ENCODE data around the gene BANP.
"Not testable (repeated sequence)": the region's sequence is repeated elsewhere in the genome, so short reads cannot be mapped to it uniquely, and the experiment has no call there.

BANP gene, protein sequence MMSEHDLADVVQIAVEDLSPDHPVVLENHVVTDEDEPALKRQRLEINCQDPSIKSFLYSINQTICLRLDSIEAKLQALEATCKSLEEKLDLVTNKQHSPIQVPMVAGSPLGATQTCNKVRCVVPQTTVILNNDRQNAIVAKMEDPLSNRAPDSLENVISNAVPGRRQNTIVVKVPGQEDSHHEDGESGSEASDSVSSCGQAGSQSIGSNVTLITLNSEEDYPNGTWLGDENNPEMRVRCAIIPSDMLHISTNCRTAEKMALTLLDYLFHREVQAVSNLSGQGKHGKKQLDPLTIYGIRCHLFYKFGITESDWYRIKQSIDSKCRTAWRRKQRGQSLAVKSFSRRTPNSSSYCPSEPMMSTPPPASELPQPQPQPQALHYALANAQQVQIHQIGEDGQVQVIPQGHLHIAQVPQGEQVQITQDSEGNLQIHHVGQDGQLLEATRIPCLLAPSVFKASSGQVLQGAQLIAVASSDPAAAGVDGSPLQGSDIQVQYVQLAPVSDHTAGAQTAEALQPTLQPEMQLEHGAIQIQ
- total RNA-seq: 24.0 to 51.7 reads per million in 2 experiments

- DNase-seq (ENCODE audit: low read depth): peak; percentile 96
Measured at GRCh38 chr16:87950765-87951551, at the start of gene BANP. Gene BANP (plus strand): TSS chr16:87951434. CDS start chr16:87975116, 23,682 bp downstream.

DNA sequence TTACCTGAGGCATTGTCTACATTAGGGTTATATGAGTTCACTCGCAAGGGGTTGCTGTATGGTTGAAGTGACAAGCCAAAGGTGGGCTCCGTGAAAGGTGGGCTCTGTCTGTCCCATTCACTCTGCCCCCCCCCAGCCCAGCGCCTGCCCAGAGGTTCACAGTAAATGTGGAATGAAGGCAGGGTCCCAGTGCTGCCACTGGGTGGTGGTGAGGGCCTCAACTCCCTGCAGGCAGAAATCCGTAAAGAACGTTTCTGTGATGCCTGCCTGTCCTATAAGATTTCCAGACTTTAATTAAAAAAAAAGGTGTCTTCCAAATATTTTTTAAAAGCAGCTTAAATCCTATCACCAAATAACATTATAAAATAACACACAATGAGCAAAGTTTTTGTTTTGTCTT is 46.3 kb upstream of the BANP start:
- DNase-seq (ENCODE audit: low read depth): not testable (repeated sequence)

DNA sequence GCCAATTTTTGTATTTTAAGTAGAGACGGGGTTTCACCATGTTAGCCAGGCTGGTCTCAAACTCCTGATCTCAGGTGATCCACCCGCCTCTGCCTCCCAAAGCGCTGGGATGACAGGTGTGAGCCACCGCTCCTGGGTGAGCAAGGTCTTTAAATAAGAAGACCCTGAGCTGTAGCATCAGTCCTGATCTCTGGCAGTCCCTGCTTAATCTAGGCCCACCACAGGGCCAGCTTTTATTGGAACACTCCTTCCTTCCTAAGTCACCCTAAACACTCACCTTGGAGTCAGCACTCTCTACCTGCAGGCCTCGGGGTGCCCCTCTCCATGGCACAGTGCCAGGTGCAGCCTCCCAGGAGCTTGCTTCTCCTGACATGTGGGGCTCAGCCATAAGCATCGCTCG is 45.7 kb upstream of the BANP start:
- not testable (repeated sequence) for DNase-seq (ENCODE audit: low read depth)

GRCh38 chr16:87908101-87908500 is 43.1 kb upstream of the BANP start:
- not testable (repeated sequence) for DNase-seq (ENCODE audit: low read depth)

GRCh38 chr16:87909203-87909935 is 41.9 kb upstream of the BANP start:
- DNase-seq (ENCODE audit: low read depth): peak; percentile 67

DNA sequence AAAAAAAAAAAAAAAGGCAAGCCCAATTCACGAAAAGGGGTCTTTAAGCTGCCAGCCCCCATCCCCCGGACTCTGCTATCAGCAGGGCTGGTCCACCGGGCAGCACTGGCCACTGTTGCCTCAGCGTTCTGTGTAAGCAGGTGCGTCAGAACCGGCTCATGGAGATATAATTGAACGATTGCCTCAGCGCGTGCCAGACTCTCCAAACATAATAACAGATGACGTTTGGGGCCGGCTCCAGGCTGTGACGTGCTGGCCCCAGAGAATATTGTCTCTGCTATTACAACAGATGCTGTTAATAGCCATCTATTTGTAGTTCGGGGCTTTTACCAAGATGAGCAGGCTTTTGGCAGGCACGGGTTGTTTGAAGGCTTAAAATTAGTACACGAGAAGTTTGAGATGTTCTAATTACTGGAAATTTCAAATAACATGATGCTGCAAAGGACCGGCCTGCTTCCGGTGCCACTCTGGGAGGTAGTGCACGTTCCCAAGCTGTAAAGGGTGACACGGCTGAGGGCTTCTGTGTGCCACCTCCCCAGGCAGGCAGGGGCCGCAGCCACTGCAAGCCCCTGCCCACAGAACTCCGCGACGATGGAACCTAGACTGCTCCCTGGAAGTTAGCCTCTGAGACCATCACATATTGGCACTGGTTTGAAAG is 40.0 kb upstream of the BANP start:
- not testable (repeated sequence) for DNase-seq (ENCODE audit: low read depth)

- DNase-seq (ENCODE audit: low read depth): not testable (repeated sequence)
Measured at GRCh38 chr16:87912691-87913090, 38.5 kb upstream of the BANP start.

- DNase-seq (ENCODE audit: low read depth): not testable (repeated sequence)
Measured at GRCh38 chr16:87914021-87914725, 37.1 kb upstream of the BANP start.

DNA sequence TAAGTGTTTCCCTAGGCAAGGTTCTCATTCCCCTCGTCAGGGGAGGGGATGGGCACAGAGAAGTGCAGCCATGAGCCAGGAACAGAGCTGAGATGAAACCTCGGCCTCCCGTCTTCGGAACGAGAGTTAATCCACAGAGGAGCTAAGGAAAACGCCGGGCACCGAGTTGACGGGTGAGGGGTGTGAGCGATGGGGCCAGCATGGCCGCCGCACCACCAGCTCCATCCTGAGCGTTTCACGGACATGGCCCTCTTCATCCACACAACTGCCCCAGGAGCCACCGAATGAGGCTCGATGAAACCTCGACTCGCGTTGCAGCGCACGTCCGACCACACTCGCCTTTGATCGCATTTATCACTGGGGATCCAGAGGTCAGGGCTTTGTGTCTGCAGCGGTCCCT is 36.4 kb upstream of the BANP start:
- no peak for DNase-seq (ENCODE audit: low read depth)

DNA sequence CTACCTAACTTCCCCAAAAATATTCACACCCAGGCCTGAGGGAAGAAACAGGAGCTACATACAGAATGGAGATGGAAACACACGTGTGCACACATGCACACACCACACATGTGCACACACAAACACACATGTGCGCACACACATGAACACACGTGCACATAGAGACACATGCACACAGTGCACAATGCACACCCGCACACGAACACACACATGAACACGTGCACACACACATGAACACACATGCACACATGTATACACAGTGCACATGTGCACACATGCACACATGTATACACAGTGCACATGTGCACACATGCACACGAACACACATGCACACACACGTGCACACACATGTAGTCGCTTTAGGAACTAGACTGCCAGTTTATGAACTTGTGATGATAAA is 33.7 kb upstream of the BANP start:
- no peak for DNase-seq (ENCODE audit: low read depth)

DNA sequence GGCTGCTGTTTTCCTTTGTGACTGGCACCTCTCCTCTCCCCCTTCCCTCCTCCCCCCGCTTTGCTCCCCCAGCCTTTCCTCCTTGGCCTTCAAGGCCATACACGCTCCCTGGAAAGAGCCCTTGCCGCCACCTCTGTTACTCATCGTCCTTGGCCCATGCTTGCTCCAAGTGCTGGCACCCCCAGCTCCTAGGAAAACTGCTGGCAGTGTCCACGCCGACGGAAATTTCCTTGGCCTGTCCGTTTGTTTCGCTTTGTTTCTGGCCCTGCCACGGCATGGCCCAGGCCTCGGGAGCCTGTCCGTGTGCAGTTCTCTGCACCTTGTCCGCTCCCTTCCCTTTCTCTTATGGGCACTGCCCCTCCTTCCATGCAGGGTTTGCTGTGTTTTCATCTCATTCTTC is 32.9 kb upstream of the BANP start:
- DNase-seq (ENCODE audit: low read depth): no peak

- DNase-seq (ENCODE audit: low read depth): no peak
Measured at GRCh38 chr16:87918866-87919680, 32.2 kb upstream of the BANP start.

DNA sequence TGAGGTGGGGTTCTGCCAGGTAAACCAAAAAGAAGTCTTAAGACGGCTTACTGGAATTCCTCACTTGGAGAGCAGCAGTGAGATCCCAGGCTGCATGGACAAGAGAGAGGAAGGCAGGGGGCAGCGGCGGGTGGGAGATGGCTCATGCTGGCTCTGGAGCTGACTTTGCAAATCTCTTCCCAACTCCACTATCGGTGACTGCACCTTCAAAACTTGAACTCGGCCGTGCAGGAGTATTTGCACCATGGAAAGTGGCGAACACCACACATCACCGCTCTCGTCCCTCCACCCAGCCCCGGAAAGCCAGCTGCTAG is 31.6 kb upstream of the BANP start:
- DNase-seq (ENCODE audit: low read depth): no peak

GRCh38 chr16:87921236-87921773 is 29.9 kb upstream of the BANP start:
- no peak for DNase-seq (ENCODE audit: low read depth)

GRCh38 chr16:87922250-87922871 is 28.9 kb upstream of the BANP start:
- no peak for DNase-seq (ENCODE audit: low read depth)

DNA sequence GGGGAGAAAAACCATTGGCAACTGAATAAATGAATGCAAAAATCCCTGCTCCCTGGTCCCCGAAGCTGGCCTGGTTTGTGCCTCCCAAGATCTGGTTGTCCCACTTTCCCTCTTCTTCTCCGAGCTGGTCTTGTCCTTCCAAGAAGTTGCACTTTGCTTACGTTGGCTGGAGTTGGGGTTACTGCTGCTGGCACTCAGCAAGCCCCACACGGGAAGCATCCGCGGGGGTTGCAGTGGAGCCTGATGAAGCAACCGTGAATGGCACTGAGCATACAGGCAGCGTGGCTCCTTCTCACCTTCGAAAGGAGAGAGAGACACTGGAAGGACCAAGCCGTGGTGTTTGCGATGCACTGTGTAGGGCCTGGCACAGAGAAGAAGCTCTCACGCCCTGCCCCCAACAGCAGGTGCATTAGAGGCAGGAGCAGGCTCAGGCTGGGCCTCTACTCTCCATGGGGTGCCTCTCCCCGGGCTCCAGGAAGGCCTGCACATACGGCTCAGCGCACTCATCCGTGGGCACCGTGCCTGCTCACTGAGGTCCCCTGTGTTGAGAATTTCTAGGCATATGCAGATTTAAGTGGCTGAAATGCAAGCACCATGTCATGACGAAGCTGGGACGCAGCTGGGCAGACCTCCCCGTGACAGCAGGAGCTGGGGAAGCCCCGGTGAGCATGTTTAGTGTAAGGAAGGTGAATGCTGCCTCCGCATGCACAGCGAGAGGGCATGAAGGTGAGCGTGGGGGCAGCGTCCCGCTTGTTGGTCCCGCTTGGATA is 27.0 kb upstream of the BANP start:
- DNase-seq (ENCODE audit: low read depth): no peak

- no peak for DNase-seq (ENCODE audit: low read depth)
Measured at GRCh38 chr16:87924811-87925670, 26.2 kb upstream of the BANP start.
